GM18909 (cell line): Measurements from ENCODE around the gene PRKCZ.
"Not testable (repeated sequence)": the region's sequence is repeated elsewhere in the genome, so short reads cannot be mapped to it uniquely, and the experiment has no call there.

ENCODE experiments used
- ATAC-seq: cut with Tn5 transposase; IDR thresholded peaks from one replicate; pipeline ENCODE4 v1.9.1; 2021; ENCODE audit warnings: mild to moderate bottlenecking; ENCODE audit not compliant: unreplicated experiment, poor library complexity

PRKCZ gene

DNA sequence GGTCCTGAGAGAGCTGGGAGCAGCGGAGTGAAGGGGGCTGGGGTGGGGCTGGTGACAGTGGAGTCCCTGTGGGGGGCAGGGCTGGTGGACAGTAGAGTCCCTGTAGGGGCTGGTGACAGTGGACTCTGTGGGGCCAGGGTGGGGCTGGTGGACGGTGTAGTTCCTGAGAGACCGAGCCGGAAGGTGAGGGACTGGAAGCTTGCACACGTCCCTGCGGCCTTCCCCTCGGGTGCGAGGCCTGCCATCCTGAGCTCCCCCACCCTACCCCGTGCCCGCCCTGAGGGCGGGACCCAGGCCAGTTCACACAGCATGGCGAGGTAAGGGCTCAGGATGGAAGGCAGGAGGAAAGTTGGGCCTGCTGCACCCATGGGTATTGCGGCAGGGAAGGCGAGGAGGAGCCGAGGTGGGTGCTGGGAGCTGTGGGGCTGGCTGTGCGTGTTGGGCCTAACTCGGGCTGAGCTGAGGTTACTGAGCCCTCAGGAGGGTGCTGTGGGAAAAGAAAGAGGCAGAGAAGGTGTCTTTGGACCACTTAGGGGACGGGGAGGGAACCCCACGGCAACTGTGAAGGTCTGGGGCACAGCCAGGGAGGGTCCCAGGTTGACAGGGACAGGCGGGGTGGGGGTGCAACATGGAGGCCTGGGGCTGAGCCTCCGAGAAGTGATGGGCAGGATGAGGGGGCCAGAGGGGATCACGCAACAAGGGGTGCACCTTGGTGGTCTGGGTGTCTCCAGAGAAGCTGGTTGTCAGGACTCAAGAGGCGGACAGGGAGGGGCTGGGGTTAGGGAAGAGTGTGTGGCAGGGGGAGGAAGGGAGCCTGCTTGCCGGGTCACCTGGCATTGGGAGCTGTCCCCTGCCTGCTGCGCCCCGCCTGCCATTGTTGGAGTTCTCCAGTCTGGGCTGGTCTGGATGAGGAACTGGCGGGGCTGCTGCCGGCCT lies 60.8 kb downstream of the PRKCZ start:
- ATAC-seq = no peak

DNA sequence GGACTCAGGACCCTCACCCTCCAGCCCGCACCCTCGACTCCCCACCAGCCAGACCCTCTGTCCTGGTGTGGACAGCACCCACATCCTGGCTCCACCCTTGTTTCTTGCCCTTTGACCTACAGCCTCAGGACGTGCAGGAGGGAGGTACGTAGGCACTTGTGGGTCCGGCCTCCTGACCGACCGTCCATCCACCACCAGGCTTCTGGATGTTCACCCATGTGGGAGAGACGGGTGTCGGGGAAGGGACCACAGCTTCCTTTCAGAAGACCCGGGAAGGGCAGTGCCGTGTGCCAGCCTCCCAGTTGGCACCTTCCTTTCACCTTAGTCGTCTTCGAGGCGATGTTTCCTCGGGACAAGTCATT lies 61.4 kb downstream of the PRKCZ start:
- no peak for ATAC-seq

DNA sequence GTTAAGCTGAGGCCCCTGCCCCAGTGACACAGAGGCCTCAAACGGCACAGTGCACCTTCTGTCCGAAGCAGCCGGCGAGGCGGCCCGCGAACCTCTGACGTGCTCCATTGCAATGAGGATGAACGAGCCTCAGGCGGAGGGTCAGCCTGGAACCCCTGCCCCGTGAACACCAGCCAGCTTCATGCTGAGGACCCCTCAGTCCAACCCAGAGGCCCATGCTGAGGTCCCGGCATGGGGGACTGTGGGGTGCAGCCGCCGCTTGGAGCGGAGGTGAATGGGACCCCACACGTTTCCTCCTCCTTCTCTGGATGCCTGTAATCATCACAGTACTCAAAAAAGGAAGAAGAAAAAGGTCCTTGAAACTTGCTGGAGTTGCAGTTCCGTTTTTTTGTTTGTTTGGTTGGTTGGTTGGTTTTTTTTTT lies 62.1 kb downstream of the PRKCZ start:
- no peak for ATAC-seq

DNA sequence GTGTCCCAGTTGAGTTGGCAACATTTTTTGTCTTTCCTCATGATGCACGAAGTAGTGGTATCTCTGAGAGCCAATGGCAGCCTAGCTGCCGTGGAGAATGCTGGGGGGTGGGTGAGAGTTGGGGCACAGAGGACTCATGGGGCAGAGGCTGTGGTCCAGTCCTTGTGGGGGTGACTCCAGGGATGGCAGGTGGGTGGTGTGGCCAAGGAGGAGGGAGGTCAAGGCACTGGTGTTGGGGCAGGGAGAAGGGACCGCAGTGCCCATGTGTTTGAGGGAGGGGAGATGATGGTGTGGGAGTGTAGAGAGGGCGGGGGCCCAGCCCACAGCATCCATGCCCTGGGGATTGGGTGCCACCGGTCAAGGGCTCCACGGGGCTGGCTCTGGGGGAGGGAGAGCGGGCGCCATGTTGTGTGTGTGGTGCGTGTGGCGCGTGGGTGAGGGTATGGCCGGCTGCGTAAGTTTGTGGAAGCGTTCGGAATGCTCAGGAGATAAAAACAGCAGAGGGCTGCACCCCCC lies 63.5 kb downstream of the PRKCZ start:
- ATAC-seq = no peak

DNA sequence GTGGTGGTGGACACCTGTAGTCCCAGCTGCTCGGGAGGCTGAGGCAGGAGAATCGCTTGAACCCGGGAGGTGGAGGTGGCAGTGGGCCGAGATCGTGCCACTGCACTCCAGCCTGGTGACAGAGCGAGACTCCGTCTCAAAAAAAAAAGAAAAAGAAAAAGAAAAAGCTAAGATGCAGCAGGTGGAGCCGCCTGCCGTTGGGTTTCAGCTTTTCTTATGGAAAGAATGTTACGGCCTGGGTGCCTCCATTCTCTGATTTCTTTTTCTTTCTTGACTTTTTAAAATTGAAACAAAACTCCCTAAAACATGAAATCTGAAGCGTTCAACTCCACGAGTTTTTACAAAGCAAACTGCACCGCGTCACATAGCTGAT lies 64.4 kb downstream of the PRKCZ start:
- not testable (repeated sequence) for ATAC-seq

DNA sequence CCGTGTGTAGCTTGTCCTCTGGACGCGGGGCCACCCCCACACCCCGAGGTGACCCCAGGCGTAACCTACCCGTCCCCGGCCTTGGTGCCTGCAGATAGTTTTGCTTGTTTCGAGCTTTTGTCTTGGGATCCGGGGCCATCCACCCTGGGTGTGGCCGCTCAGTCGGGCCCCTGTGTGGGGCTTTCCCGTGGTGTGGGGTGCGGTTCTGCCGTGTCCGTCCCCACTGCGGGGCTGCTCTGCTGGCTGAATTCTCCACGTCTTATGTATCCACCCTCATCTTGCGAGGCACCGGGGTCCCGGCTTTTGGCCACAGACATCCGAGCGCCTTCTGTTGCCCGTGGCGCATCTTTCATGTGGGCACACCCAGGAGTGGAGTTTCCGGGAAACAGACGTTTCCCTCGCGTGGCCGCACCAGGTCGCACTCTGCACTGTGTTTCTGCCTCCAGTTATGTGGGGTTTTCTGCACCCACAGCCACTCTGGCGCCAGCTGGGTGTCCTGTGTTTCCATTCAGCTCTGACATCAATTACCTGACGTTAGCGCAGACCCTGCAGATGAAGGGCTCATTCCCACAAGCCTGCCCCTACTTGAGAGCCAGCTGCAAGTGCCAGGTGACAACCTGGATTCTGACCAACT lies 64.9 kb downstream of the PRKCZ start:
- ATAC-seq = no peak

DNA sequence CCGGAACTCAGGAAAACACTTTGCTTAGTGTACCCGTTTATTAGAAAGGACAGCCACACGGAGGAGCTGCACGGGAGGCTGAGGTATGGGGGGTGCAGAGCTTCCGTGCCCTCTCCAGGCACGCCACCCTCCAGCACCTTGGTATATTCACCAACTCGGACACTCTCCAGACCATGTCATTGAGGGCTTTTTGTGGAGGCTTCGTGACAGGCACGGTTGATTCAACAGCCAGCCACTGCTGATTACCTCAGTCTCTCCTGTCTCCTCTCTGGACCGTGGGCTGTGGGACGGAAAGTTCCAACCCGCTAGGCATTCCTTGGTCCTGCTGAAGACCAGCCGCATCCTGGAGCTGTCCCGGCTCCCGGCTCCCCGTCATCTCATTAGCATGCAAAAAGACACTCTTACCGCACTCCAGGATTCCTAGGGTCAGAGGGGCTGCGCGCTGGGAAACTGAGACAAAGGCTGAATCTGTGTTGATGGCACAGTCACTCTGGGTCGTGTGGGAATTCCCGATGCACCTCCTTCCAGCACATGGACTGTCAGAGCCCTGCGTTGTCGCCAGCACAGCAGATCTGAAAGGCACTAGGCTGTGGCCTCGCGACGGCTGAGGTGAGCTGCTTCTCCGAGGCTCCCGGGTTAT lies 65.6 kb downstream of the PRKCZ start:
- ATAC-seq = no peak

DNA sequence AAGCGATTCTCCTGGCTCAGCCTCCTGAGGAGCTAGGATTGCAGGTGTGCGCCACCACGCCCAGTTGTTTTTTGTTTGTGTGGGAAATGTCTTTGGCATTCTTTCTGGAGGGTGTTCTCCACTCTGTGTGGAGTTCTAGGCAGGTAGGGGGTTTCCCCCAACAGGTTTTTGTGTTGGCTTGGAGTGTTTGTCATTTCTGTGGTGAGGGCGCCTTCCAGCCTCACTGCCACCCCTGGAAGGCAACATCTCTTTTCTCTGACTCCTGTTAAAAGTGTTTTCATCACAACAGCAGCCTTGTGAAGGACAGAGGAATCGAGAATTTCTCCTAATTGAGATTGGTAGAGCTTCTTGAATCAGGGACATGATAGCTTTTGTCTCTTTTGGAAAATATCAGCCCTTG lies 69.7 kb downstream of the PRKCZ start:
- ATAC-seq = no peak

DNA sequence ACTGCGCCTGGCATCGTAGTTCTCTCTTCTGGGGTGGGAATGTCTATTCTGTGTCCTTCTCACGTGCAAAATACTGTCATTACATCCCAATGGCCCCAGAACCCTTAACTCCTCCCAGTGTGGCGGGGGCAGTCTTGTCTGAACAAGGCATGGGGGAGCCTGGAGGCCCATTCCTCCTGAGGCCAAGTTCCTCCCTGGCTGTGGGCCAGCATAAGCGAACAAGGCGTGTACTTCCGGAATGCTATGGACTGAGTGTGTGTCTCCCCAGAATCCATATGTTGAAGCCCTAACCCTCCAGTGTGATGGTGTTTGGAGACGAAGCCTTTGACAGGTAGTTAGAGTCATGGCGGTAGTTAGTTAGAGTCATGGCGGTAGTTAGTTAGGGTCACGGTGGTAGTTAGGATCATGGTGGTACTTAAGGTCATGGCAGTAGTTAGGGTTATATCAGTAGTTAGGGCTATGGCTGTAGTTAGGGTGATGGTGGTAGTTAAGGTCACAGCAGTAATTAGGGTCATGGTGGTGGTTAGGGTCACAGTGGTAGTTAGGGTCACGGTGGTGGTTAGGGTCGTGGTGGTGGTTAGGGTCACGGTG lies 71.0 kb downstream of the PRKCZ start:
- no peak for ATAC-seq

DNA sequence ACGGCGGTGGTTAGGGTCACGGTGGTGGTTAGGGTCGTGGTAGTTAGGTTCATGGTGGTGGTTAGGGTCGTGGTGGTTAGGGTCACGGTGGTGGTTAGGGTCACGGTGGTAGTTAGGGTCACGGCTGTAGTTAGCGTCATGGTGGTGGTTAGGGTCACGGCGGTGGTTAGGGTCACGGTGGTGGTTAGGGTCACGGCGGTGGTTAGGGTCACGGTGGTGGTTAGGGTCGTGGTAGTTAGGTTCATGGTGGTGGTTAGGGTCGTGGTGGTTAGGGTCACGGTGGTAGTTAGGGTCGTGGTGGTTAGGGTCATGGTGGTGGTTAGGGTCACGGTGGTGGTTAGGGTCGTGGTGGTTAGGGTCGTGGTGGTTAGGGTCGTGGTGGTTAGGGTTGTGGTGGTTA lies 71.6 kb downstream of the PRKCZ start:
- ATAC-seq = not testable (repeated sequence)

DNA sequence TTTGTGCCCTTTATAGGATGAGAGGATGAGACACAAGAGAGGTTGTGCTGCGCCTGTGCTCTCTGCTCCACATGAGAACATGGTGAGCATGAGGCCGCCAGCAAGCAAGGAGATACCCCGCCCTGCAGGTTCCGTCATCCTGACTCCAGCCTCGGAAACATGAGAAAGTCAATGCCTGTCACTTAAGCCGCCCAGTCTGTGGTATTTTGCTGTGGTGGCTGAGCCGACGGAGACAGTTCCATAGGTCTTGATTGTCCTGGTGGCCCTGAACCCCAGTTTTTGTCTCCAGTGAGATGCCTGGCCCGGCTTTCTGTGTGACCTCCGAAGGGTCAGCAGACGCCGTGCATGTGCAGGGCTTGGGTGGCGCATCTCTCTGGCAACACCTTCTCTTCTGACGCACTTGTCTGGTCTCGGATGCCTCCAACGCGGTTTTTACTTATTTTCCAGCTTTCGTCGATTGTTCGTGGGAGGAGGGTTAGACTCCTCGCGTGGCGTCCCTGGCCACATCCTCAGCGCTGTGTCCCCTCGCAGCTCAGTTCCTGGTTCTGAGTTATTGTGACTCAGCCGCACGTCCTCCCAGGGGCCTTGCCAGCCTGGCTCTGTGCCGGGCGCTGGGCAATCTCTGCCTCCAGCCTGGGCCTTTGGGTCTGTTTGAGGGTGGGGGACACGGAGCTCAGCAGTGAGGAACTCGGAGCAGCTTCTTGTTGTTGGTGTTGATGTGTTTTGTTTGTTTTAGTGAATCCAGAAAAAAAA lies 74.4 kb downstream of the PRKCZ start:
- ATAC-seq = no peak

DNA sequence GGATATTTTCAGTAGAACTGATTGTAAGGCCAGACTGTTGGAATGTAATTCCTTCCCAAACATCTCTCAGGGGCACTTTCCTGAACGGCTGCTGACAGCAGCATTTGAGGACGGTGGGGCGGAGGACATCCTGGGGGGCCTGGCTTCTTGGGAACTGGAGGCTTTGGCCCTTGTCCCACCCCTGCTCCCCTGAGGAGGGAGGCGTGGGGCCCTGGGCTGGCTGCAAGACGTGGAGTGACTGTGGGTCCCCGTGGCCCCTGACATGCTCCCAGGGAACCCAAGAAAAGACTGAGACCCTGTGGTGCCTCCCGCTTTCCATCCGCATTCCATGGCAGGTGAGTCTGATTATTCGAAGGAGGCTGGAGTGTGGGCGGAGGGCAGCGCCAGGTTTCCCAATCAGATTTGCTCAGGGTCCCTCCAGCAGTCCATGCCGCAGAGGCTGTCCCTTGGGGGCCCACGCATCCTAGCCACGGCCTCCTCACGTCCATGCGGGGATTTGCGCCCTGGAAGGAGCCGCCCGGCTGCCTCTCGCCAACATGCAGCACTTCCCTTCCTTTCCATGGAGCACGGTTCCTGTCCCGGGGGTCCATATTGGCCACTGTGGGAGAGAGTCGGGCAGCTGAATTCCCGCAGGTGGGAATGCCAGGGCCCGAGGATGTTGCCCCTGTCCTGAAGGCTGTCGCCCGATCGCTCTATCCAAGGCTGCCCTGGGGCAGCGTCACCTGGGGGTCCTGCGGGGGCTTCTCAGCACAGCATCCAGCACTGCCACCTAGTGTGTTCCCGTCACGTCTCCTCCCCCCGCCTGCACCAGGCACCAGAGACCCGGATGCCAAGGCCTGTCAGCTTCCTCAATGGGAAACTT lies 75.4 kb downstream of the PRKCZ start:
- no peak for ATAC-seq

DNA sequence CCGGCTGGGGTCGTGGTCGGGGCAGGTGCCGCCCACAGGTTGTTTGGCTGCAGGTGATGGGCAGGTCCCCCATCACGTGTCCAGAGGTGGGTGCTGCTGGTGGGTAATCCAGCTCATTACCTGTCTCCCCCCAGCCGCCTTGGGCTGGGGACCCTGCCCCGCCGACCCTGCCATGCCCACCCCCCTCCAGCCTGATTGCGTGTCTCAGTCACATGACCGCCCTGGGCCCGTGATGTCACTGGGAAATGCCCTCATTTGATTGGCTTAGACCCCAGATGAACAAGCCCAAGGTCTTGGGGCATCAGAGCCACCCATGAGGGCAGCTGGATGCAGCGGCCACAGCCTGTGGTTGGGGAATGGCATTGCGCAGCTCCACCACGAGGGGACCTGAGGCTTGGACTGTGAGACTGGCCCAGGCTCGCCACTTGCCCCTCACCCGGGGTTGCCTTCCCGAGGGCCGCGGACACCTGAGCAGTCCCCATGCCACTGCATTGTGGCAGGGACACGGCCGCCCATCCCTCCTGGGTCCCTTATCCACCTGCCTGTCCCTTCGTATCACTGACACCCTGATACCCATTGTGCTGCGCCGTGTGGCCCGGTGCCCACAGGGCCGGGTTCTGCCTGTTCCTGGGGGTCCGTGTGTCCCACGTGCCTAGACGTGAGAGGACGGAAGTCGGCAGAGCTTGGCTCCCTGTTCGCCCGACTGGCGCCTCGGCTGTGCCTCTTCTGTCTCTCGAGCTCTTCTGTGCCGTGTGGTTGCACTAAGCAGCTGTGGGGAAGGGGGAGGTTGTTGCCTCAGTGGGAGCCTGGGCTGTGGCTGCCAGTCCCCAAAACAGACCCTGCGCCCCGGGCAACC lies 76.3 kb downstream of the PRKCZ start:
- ATAC-seq = no peak

DNA sequence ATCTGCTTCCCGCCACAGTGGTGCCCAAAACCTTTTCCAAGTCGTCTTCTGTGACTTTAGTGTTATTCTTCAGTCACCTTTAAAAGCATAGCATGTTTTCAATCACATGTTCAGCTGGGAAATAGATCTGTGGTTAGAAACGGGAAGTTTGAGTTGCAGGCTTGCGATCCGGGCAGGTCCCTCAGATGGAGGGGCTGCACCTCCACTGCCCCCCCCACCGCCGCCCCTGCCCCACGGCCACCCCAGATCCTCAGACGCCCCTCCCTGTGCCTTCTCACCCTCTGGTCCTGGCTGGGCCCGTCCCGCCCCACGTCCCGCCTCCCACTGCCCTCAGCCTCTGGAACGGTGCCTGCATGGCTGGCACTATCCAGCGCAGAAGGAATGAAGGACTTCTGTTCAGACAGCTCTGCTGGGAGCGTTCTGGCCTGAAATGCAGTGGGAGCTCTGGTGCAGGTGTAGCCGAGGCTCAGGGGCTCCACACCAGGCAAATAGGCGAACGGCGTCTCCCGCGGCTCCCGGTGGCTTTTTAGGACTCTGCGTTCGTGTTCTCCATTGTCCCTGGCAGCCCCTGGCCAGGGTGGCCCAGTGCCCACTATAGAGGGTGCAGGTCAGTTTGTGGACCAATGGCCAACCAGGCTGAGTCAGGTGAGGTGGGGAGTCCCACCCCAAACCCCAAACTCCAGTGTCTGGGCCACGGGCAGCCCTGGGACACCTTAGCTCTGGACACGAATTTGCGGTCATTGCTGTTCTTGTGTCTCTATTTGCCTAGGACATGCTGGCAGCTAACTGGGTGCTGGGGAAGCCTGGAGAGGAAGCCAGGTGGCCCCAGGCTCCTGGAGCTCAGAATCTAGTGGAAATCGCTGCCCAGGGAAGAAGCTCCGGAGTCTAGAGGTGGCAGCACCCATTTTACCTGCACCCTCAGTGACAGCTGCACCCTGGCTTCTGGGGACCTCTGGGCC lies 77.3 kb downstream of the PRKCZ start:
- ATAC-seq = no peak

DNA sequence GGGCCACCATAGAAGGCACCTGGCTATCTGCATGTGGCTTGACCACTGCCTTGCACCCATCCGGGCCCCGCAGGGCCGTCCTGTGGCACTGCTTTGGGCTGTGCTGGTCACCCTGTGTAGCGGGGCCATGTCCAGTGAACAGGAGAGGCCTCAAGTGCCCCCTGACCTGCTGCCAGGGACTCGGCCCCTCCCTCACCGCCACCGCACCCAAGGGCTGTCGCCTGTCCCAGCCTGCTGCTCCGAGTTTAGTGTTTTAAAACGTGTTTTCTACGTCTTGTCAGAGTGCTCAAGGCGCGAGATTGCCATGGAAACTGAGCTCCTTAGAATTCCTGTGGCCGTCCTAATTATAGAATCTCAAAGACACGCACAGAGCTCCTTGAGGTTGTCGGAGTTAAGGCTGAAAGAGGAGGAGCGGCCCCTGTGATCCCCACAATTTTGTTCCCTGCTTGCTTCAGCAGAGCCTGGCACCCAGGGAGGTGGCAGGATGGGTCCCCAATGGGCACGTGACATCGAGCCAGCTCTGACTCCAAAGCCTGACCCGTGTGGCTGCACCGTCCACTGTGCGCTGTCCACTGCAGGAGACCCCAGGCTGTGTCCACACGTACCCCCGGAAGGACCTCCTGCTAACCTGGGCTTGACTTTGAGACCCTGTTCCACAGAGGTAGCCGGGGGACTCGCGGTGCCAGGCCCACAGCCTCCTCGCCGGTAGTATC lies 78.1 kb downstream of the PRKCZ start:
- no peak for ATAC-seq

DNA sequence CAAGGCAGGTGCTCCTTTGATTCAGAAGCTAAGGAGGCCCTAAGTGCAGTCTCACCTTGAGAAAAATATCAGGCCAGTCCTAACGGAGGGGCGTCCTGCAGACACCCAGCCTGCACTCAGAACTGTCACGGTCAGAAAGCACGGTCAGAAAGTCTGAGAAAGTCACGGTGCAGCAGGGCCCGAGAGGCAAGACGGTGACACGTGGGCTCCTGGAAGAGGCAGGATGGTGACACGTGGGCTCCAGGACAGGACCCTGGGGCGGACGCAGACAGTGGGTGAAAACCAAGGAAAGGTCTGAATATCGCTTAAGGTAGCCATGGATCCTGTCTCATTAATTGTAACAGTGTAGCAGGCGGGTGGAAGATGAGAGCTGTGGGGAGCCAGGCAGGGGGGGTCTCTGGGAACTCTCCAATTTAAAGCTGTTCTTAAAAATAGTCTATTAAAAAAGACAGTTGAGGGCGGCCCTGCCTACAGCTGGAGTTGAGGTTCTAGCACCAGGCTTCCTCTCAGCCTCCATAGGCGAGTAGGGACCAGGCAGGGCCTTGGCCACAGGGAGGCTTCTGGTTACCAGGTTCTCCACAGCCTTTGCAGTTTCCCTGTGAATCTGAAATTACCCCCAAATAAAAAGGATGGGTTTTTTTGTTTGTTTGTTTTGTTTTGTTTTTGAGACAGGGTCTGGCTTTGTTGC lies 79.2 kb downstream of the PRKCZ start:
- ATAC-seq = no peak
